PC-3 (cell line): ENCODE data around the gene VPS54.

Experiments used
- EZH2 ChIP-seq: fragments of 300-600 bp; sonication (generic); IDR thresholded peaks from one replicate; pipeline ENCODE4 v1.6.1; 2017; ENCODE audit warnings: antibody characterized with exemption, mild to moderate bottlenecking, low read length; ENCODE audit not compliant: unreplicated experiment
- TF ChIP-seq, protein P1 (sequence below): fragments of 300-600 bp; sonication (generic); conservative IDR thresholded peaks from 2 replicates; pipeline ENCODE4 v1.5.1; 2017; ENCODE audit warnings: antibody characterized with exemption, low read depth, mild to moderate bottlenecking, low read length

DNA sequence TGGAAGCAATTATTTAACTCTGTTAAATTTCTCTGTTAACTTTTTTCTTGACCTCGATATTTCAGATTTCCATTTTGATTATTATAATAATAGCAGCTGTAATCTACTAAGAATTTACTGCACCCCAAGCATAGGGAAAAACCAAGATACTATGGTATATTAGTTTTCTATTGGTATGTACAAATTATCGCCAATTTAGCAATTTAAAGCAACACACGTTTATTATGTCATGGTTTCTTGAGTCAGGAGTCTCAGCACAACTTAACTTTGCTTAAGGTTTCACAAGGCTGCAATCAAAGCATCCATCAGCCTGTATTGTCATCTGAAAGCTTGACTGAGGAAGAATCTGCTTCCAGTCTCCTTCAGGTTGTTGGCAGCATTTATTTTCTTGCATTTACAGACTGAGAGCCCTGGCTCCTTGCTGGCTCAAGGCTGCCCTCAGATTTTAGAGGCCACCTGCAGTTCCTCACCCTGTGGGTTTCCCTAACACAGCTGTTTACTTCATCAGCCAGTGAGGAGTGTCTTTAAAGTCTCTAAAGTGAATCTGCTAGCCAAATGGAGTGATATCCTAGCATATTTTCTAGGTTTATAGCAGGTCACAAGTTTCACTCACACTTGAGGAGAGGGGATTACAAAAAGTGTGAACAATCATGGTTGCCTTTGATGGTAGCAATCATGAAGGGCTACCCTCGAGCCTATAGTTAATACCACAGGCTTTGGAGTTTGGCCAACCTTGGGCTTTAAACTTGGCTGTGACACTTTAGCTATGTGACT is 4.4 kb upstream of the VPS54 start:
- TF ChIP-seq, protein P1, sequence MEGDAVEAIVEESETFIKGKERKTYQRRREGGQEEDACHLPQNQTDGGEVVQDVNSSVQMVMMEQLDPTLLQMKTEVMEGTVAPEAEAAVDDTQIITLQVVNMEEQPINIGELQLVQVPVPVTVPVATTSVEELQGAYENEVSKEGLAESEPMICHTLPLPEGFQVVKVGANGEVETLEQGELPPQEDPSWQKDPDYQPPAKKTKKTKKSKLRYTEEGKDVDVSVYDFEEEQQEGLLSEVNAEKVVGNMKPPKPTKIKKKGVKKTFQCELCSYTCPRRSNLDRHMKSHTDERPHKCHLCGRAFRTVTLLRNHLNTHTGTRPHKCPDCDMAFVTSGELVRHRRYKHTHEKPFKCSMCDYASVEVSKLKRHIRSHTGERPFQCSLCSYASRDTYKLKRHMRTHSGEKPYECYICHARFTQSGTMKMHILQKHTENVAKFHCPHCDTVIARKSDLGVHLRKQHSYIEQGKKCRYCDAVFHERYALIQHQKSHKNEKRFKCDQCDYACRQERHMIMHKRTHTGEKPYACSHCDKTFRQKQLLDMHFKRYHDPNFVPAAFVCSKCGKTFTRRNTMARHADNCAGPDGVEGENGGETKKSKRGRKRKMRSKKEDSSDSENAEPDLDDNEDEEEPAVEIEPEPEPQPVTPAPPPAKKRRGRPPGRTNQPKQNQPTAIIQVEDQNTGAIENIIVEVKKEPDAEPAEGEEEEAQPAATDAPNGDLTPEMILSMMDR = no peak
- no peak for TF ChIP-seq EZH2
